HepG2 (cell line): ENCODE results near the gene MYLK. TPM values are rescaled to one million over a fixed set of nuclear protein-coding genes. Genes with fewer than 3 reads are reported as not detected.

ENCODE experiments used
- ATAC-seq: fragments of 200-7000 bp; cut with Tn5 transposase; 3 replicates; pipeline ENCODE4 v1.9.1; 2020; ENCODE audit warnings: mild to moderate bottlenecking, moderate library complexity
- BruUV-seq: library from RNA; stranded (reverse); fragments of 400-500 nt; replicated peaks from 2 replicates; lab custom pipeline; 2021; lab: Mats Ljungman, UMichigan
- CTCF ChIA-PET: fragments of 300-600 bp; formaldehyde crosslinking; extraction: SDS; loops from one replicate; lab custom pipeline; 2021; ENCODE audit warnings: low total read pairs, inconsistent platforms, low intra/inter-chr PET ratio; lab: Yijun Ruan, JAX
- POLR2A ChIA-PET: fragments of 350-600 bp; sonication (Branson Sonifier 250); formaldehyde crosslinking; loops from one replicate; lab custom pipeline; 2020; ENCODE audit warnings: antibody characterized with exemption, inconsistent platforms; lab: Yijun Ruan, JAX
- DNase-seq: peaks from one replicate; pipeline ENCODE4 v3.0.0-alpha.2; 2015; ENCODE audit warnings: low spot score
- FAIRE-seq: peaks from 3 replicates; lab custom pipeline; 2011; peaks lifted over from hg19 to GRCh38; lab: Jason Lieb, UNC
- H2AFZ ChIP-seq: one replicate; pipeline ENCODE4 v1.6.1; 2011; ENCODE audit warnings: low read length, inconsistent platforms
- H3K27ac ChIP-seq: fragments of 300-600 bp; 3 replicates; pipeline ENCODE4 v1.8.0; 2011; ENCODE audit warnings: mixed run types, mild to moderate bottlenecking, mixed read lengths, low read length, inconsistent platforms; ENCODE audit not compliant: insufficient read depth; ENCODE audit errors: extremely low read length
- H3K27me3 ChIP-seq, 2 experiments: fragments of 200-600 bp in 1 of 2; 2 replicates in 1 of 2; 3 replicates in 1 of 2; pipeline versions ENCODE4 v1.6.0 to v1.8.0; 2011; ENCODE audit warnings: low read length in 2 of 2, mild to moderate bottlenecking in 2 of 2, moderate library complexity in 2 of 2, inconsistent platforms in 1 of 2; ENCODE audit not compliant: insufficient read depth in 2 of 2, control insufficient read depth in 1 of 2
- H3K36me3 ChIP-seq, 2 experiments: fragments of 200-600 bp in 1 of 2; replicated peaks in 1 of 2; 2 replicates in 1 of 2; 3 replicates in 1 of 2; pipeline versions ENCODE4 v1.5.1 to v1.8.0; 2011; ENCODE audit warnings: low read length in 2 of 2, inconsistent platforms in 1 of 2; ENCODE audit not compliant: insufficient read depth in 2 of 2, control insufficient read depth in 1 of 2
- H3K4me1 ChIP-seq: 2 replicates; pipeline ENCODE4 v1.5.1; 2012; ENCODE audit warnings: low read length, inconsistent platforms; ENCODE audit not compliant: insufficient read depth
- H3K4me2 ChIP-seq: 2 replicates; pipeline ENCODE4 v1.6.0; 2011; ENCODE audit warnings: low read depth, low read length, inconsistent platforms
- H3K4me3 ChIP-seq, 3 experiments: fragments of 200-600 bp in 1 of 3; sonication (generic), shearing (Covaris generic) in 1 of 3; replicated peaks in 1 of 3; 2 replicates each; pipeline ENCODE4 v1.5.1; 2011 to 2016; ENCODE audit warnings: low read length in 3 of 3, inconsistent platforms in 2 of 3, low read depth in 2 of 3, mild to moderate bottlenecking in 2 of 3, control low read depth in 1 of 3, mixed read lengths in 1 of 3; ENCODE audit not compliant: insufficient read depth in 1 of 3
- H3K79me2 ChIP-seq: one replicate; pipeline ENCODE4 v1.6.1; 2011; ENCODE audit warnings: low read length, inconsistent platforms; ENCODE audit not compliant: insufficient read depth
- H3K9ac ChIP-seq: 2 replicates; pipeline ENCODE4 v1.6.0; 2011; ENCODE audit warnings: mild to moderate bottlenecking, low read depth, low read length, inconsistent platforms; ENCODE audit not compliant: insufficient read depth
- H3K9me3 ChIP-seq: 2 replicates; pipeline ENCODE4 v1.5.1; 2012; ENCODE audit warnings: mild to moderate bottlenecking, low read length
- H4K20me1 ChIP-seq: 2 replicates; pipeline ENCODE4 v1.6.0; 2011; ENCODE audit warnings: inconsistent platforms, mild to moderate bottlenecking, low read length, moderate library complexity; ENCODE audit not compliant: insufficient read depth
- ATAD3A ChIP-seq: sonication (generic); formaldehyde crosslinking; IDR thresholded peaks from 2 replicates; pipeline ENCODE4 v1.4.0; 2020; ENCODE audit warnings: missing genetic modification reagents
- ATF7-NPFF ChIP-seq: sonication (generic); formaldehyde crosslinking; IDR thresholded peaks from 2 replicates; pipeline ENCODE4 v1.8.1; 2023; ENCODE audit warnings: mild to moderate bottlenecking, low read depth, missing genetic modification reagents, moderate library complexity
- GABPA ChIP-seq, 2 experiments: IDR thresholded peaks; 2 replicates each; pipeline ENCODE4 v1.6.1; 2011 to 2016; ENCODE audit warnings: low read depth in 2 of 2, low read length in 1 of 2, missing biosample characterization in 1 of 2, missing genetic modification characterization in 1 of 2
- HNF4G ChIP-seq, 2 experiments: sonication (generic) in 1 of 2; formaldehyde crosslinking in 1 of 2; IDR thresholded peaks; 2 replicates each; pipeline versions ENCODE4 v1.4.0 to v1.6.1; 2011 to 2020; ENCODE audit warnings: borderline replicate concordance in 2 of 2, low read depth in 2 of 2, mild to moderate bottlenecking in 2 of 2, low read length in 1 of 2, missing genetic modification reagents in 1 of 2, moderate library complexity in 1 of 2
- PHF5A ChIP-seq: IDR thresholded peaks from one replicate; pipeline ENCODE4 v1.6.1; 2018; ENCODE audit warnings: low read depth, missing genetic modification reagents; ENCODE audit not compliant: unreplicated experiment
- PHF8 ChIP-seq: sonication (generic); formaldehyde crosslinking; IDR thresholded peaks from 2 replicates; pipeline ENCODE4 v1.5.0; 2020; ENCODE audit warnings: missing genetic modification reagents
- POGZ ChIP-seq: sonication (generic); formaldehyde crosslinking; IDR thresholded peaks from 2 replicates; pipeline ENCODE4 v1.4.0; 2020; ENCODE audit warnings: mild to moderate bottlenecking, missing genetic modification reagents
- PPARG ChIP-seq: conservative IDR thresholded peaks from 2 replicates; pipeline ENCODE4 v1.6.1; 2016; ENCODE audit warnings: missing biosample characterization, missing genetic modification reagents
- SKIL ChIP-seq: sonication (generic); formaldehyde crosslinking; IDR thresholded peaks from 2 replicates; pipeline ENCODE4 v1.8.0; 2022; ENCODE audit warnings: missing genetic modification reagents, mild to moderate bottlenecking, moderate library complexity, borderline replicate concordance
- TFE3 ChIP-seq: IDR thresholded peaks from 2 replicates; pipeline ENCODE4 v1.6.1; 2016
- ZNF512B ChIP-seq: sonication (generic); formaldehyde crosslinking; IDR thresholded peaks from 2 replicates; pipeline ENCODE4 v1.5.1; 2020; ENCODE audit warnings: missing genetic modification reagents, mild to moderate bottlenecking, borderline replicate concordance
- ZNF614 ChIP-seq: IDR thresholded peaks from 2 replicates; pipeline ENCODE4 v1.6.1; 2018; ENCODE audit warnings: missing biosample characterization, missing genetic modification reagents, inconsistent platforms, borderline replicate concordance
- ZXDC ChIP-seq: sonication (generic); formaldehyde crosslinking; IDR thresholded peaks from 2 replicates; pipeline ENCODE4 v1.5.0; 2020; ENCODE audit warnings: mild to moderate bottlenecking, missing genetic modification reagents
- WGBS: methylation state at CpG from one replicate; pipeline ENCODE4 v1.1.6; 2017; ENCODE audit warnings: low lambda C conversion rate; 5-methylcytosine and 5-hydroxymethylcytosine counted together
- in situ Hi-C: cut with HindIII; loops from 2 replicates; pipeline ENCODE4 v1.10.0; 2017; ENCODE audit warnings: low pct_unique_long_range_greater_than_20kb; ENCODE audit not compliant: extremely low pct_ligation_motif_present
- intact Hi-C: fragments of 100-400 bp; cut with micrococcal nuclease; formaldehyde crosslinking; loops from one replicate; pipeline ENCODE4 v1.10.0; 2022; ENCODE audit not compliant: unreplicated experiment
- polyA plus RNA-seq, 8 experiments: library from polyadenylated mRNA; depleted of rRNA in 3 of 8; stranded (reverse) in 7 of 8; unstranded in 1 of 8; fragments of >200 nt; fragmentation: Illumina TruSeq in 4 of 8; extraction: Trizol in 4 of 8; gene quantifications; 2 replicates each; pipeline versions ENCODE4 v1.2.1 to v1.2.3, GENCODE V29; 2011 to 2016; ENCODE audit warnings: low read depth in 4 of 8, missing spikeins in 1 of 8, mixed read lengths in 1 of 8; ENCODE audit not compliant: insufficient read depth in 1 of 8
- total RNA-seq, 5 experiments: library from RNA; depleted of rRNA; stranded (reverse); fragments of >200 nt; fragmentation: Illumina TruSeq; extraction: Trizol; gene quantifications; 2 replicates each; pipeline ENCODE4 v1.2.3, GENCODE V29; 2016; ENCODE audit warnings: low read depth in 1 of 5

The MYLK gene
- total and polyA plus RNA-seq, 2 of the 13 experiments (the other 11 are each of a cell fraction or from before 2014, with no cell fraction given): 10.6 to 34.9 TPM

GRCh38 chr3:123661973-123662372 is 222.2 kb downstream of the MYLK start (continued):
- no peak for TF ChIP-seq GABPA (IDR thresholded peaks at IDR 0.05; ENCODE audit: low read depth, low read length)
- TF ChIP-seq GABPA (CRISPR knock-in tag; IDR thresholded peaks at IDR 0.05; ENCODE audit: low read depth): no peak
- TF ChIP-seq PHF8 (CRISPR knock-in tag): no peak
- no peak for TF ChIP-seq TFE3 (CRISPR knock-in tag)
- TF ChIP-seq POGZ (CRISPR knock-in tag): no peak
- no peak for TF ChIP-seq ZXDC (CRISPR knock-in tag)
- no peak for TF ChIP-seq PHF5A (CRISPR knock-in tag)

- FAIRE-seq (no peak), DNase-seq (no peak), ATAC-seq (no peak)
- intact Hi-C loops: no loop called here
- in situ Hi-C loops: no loop called here
- H3K4me3 ChIP-seq: no peak overlapping the region
- peaks cover 14 to 43% of the 10 kb centered on the region in 2 experiments for H3K36me3 ChIP-seq
- no TSS peak for BruUV-seq
- H3K27ac ChIP-seq: no peak overlapping the region
- no peaks in the 10 kb centered on the region for H3K9me3 ChIP-seq
- CTCF ChIA-PET: no interaction called here
- no peak overlapping the region for H3K9ac ChIP-seq
- H4K20me1 ChIP-seq: no peaks in the 10 kb centered on the region
- no peak overlapping the region for H3K4me2 ChIP-seq
- WGBS: 96% methylated on average over 9 of the region's 9 CpGs
- no peak overlapping the region for H2AFZ ChIP-seq
- POLR2A ChIA-PET: no interaction called here
- 0 out of 2 replicates have a peak, but pooled peaks cover 4% of the 10 kb centered on the region for H3K4me1 ChIP-seq
- H3K79me2 ChIP-seq: no peaks in the 10 kb centered on the region
- H3K27me3 ChIP-seq: no peaks in the 10 kb centered on the region
- TF ChIP-seq ZNF614 (CRISPR knock-in tag) (no peak), SKIL (CRISPR knock-in tag) (no peak), ATF7-NPFF (CRISPR knock-in tag) (no peak), ATAD3A (no peak), ZNF512B (CRISPR knock-in tag) (no peak), HNF4G (IDR thresholded peaks at IDR 0.05; ENCODE audit: borderline replicate concordance, low read depth, low read length) (no peak), HNF4G (CRISPR knock-in tag; IDR thresholded peaks at IDR 0.05; ENCODE audit: borderline replicate concordance, low read depth) (no peak), PPARG (CRISPR knock-in tag) (no peak)
These were observed 223.2 kb downstream of the MYLK start for GRCh38 chr3:123660900-123661299.
